ENCODE data around the gene EIF2D. TPM values are rescaled to one million over a fixed set of nuclear protein-coding genes. Genes with fewer than 3 reads are reported as not detected.
A peak's percentile ranks its signal among the peaks of the same experiment; 100 is the strongest.

EIF2D gene
- total RNA-seq, 1 donor from 2014 or later: 47.0 TPM

GRCh38 chr1:206580438-206581113 lies 31.7 kb downstream of the EIF2D start:
- peak overlapping the region; percentile 74 for H3K27ac ChIP-seq
- no peak for DNase-seq
- peaks cover 93% of the 10 kb centered on the region for H3K4me1 ChIP-seq
- no peak for TF ChIP-seq CTCF (IDR thresholded peaks at IDR 0.05)
- H3K27me3 ChIP-seq (ENCODE audit: low read depth): no peaks in the 10 kb centered on the region
- peaks cover 27% of the 10 kb centered on the region for H3K36me3 ChIP-seq
- intact Hi-C loops (cut with DNase I): loop anchor here (10.0 kb wide), 1 partner anchor 96 kb away; no protein-coding TSS in a partner anchor
- H3K9me3 ChIP-seq: no peaks in the 10 kb centered on the region
- H3K4me3 ChIP-seq: no peak overlapping the region
- no peak for ATAC-seq

- Histone ChIP-seq H3K27me3 (ENCODE audit: low read depth) (no peaks in the 10 kb centered on the region), H3K9me3 (no peaks in the 10 kb centered on the region), H3K36me3 (peaks cover 21% of the 10 kb centered on the region), H3K4me1 (peaks cover 94% of the 10 kb centered on the region), H3K4me3 (no peak overlapping the region), H3K27ac (peak overlapping the region; percentile 74)
- no peak for TF ChIP-seq CTCF (IDR thresholded peaks at IDR 0.05)
- ATAC-seq (peak; percentile 54 to 82), DNase-seq (peak; percentile 92)
- intact Hi-C loops (cut with DNase I): loop anchor here (10.0 kb wide), 1 partner anchor 95 kb away; no protein-coding TSS in a partner anchor
These were observed 32.4 kb downstream of the EIF2D start for GRCh38 chr1:206579747-206580437.

- H3K27ac ChIP-seq: peak overlapping the region; percentile 74
- peaks cover 94% of the 10 kb centered on the region for H3K4me1 ChIP-seq
- DNase-seq (no peak), ATAC-seq (no peak)
- intact Hi-C loops (cut with DNase I): no loop called here
- H3K9me3 ChIP-seq: no peaks in the 10 kb centered on the region
- H3K27me3 ChIP-seq (ENCODE audit: low read depth): no peaks in the 10 kb centered on the region
- peaks cover 11% of the 10 kb centered on the region for H3K36me3 ChIP-seq
- H3K4me3 ChIP-seq: no peak overlapping the region
- no peak for TF ChIP-seq CTCF (IDR thresholded peaks at IDR 0.05)
These were observed 33.3 kb downstream of the EIF2D start for GRCh38 chr1:206578978-206579374.

- H3K9me3 ChIP-seq: no peaks in the 10 kb centered on the region
- no peak for TF ChIP-seq CTCF (IDR thresholded peaks at IDR 0.05)
- DNase-seq (no peak), ATAC-seq (peak in 1 of 2 donors; percentile 16)
- no peaks in the 10 kb centered on the region for H3K27me3 ChIP-seq (ENCODE audit: low read depth)
- intact Hi-C loops (cut with DNase I): no loop called here
- H3K36me3 ChIP-seq: peaks cover 5% of the 10 kb centered on the region
- H3K4me1 ChIP-seq: peaks cover 94% of the 10 kb centered on the region
- no peak overlapping the region for H3K4me3 ChIP-seq
- H3K27ac ChIP-seq: peak overlapping the region; percentile 85
These were observed 33.9 kb downstream of the EIF2D start for GRCh38 chr1:206578068-206578977.

- peaks cover 94% of the 10 kb centered on the region for H3K4me1 ChIP-seq
- H3K9me3 ChIP-seq: no peaks in the 10 kb centered on the region
- H3K27ac ChIP-seq: peak overlapping the region; percentile 85
- no peaks in the 10 kb centered on the region for H3K27me3 ChIP-seq (ENCODE audit: low read depth)
- TF ChIP-seq CTCF (IDR thresholded peaks at IDR 0.05): no peak
- no peak overlapping the region for H3K4me3 ChIP-seq
- DNase-seq: no peak
- no peak for ATAC-seq
- H3K36me3 ChIP-seq: no peaks in the 10 kb centered on the region
- intact Hi-C loops (cut with DNase I): no loop called here
These were observed 34.6 kb downstream of the EIF2D start for GRCh38 chr1:206577626-206578025.
